ENCODE results near the gene SSR3. TPM values are rescaled to one million over a fixed set of nuclear protein-coding genes. Genes with fewer than 3 reads are reported as not detected.

The SSR3 gene
- total and polyA plus RNA-seq, 9 of the 15 experiments (the other 6 are each of a cell fraction or from before 2014, with no cell fraction given) = 104 to 464 (median 307) TPM

- intact Hi-C loops (cut with micrococcal nuclease) (loop anchor here (1.0 to 2.0 kb wide), 2 partner anchors 23 to 97 kb away; partner anchors contain the start of genes SSR3 and TIPARP), in situ Hi-C loops (cut with MboI) (no loop called here)
- no peak overlapping the region; the same call in 1 of the 2 replicates for H3K4me2 ChIP-seq (ENCODE audit: insufficient read depth, low read length)
- no TSS peak for BruUV-seq (replicated peaks)
- H3K27ac ChIP-seq (ENCODE audit: extremely low read depth, low read depth, low read length) = no peak overlapping the region
- H3K36me3 ChIP-seq (ENCODE audit: control insufficient read depth, insufficient read depth, low read length) = no peaks in the 10 kb centered on the region; the same call in 2 of the 3 replicates
- no peak overlapping the region for H3K4me3 ChIP-seq
- no peaks in the 10 kb centered on the region for H3K9me1 ChIP-seq (ENCODE audit: control insufficient read depth, insufficient read depth, low read length)
- ChIA-PET CTCF (ENCODE audit: low intra/inter-chr PET ratio) (no interaction called here), POLR2A (no interaction called here)
- H4K20me1 ChIP-seq (replicated peaks; ENCODE audit: control insufficient read depth, insufficient read depth, low read length) = no peaks in the 10 kb centered on the region
- H2AFZ ChIP-seq (ENCODE audit: low read depth, low read length) = peak overlapping the region; percentile 76
- H3K9me3 ChIP-seq (replicated peaks; ENCODE audit: control insufficient read depth, insufficient read depth, low read depth, low read length) = no peaks in the 10 kb centered on the region
- peaks cover 3 to 32% of the 10 kb centered on the region in 2 experiments; a peak in 4 of 5 replicates for H3K4me1 ChIP-seq (replicated peaks in 1 of 2; ENCODE audit: control insufficient read depth in 2 of 2, insufficient read depth in 2 of 2, low read length in 2 of 2)
- no peak overlapping the region for H3K9ac ChIP-seq (ENCODE audit: insufficient read depth in 1 of 2, low read depth in 2 of 2, low read length in 2 of 2)
- no peaks in the 10 kb centered on the region for H3K79me2 ChIP-seq (ENCODE audit: control insufficient read depth, insufficient read depth, low read length)
- TF ChIP-seq JUND (IDR thresholded peaks at IDR 0.05; ENCODE audit: borderline replicate concordance, low read depth, low read length) (peak; percentile 8; the same call in 1 of the 2 replicates), JUND (tag; IDR thresholded peaks at IDR 0.05; ENCODE audit: borderline replicate concordance, low read depth, low read length) (no peak), ZEB2 (IDR thresholded peaks at IDR 0.05) (no peak)
- FAIRE-seq (no peak), ATAC-seq (no peak), DNase-seq (ENCODE audit: extremely low read depth in 1 of 4, low spot score in 3 of 4) (peak in 1 of 4 experiments; percentile 51)
- no peaks in the 10 kb centered on the region for H3K27me3 ChIP-seq (ENCODE audit: control insufficient read depth in 2 of 2, insufficient read depth in 2 of 2, low read length in 2 of 2)
These were observed 22.8 kb upstream of the SSR3 start for GRCh38 chr3:156577736-156578135.

GRCh38 chr3:156576651-156577348 is 21.9 kb upstream of the SSR3 start:
- no peak for DNase-seq (ENCODE audit: extremely low read depth in 1 of 4, low spot score in 3 of 4)
- no TSS peak for BruUV-seq (replicated peaks)
- no peaks in the 10 kb centered on the region for H3K9me3 ChIP-seq (replicated peaks; ENCODE audit: control insufficient read depth, insufficient read depth, low read depth, low read length)
- no peaks in the 10 kb centered on the region for H4K20me1 ChIP-seq (replicated peaks; ENCODE audit: control insufficient read depth, insufficient read depth, low read length)
- peaks cover 3 to 32% of the 10 kb centered on the region in 2 experiments; a peak in 4 of 5 replicates for H3K4me1 ChIP-seq (replicated peaks in 1 of 2; ENCODE audit: control insufficient read depth in 2 of 2, insufficient read depth in 2 of 2, low read length in 2 of 2)
- no peak overlapping the region for H3K9ac ChIP-seq (ENCODE audit: insufficient read depth in 1 of 2, low read depth in 2 of 2, low read length in 2 of 2)
- ChIA-PET POLR2A (interaction anchor here (0.8 to 1.0 kb wide), 2 partner anchors 19 to 28 kb away, joined by 3 read pairs; no protein-coding TSS in a partner anchor), CTCF (ENCODE audit: low intra/inter-chr PET ratio) (no interaction called here)
- in situ Hi-C loops (cut with MboI) = no loop called here
- no peak overlapping the region for H3K4me2 ChIP-seq (ENCODE audit: insufficient read depth, low read length)
- intact Hi-C loops (cut with micrococcal nuclease) = loop anchor here (1.0 kb wide), 1 partner anchor 98 kb away; the partner anchor contains the start of gene TIPARP
- no peaks in the 10 kb centered on the region for H3K27me3 ChIP-seq (ENCODE audit: control insufficient read depth in 2 of 2, insufficient read depth in 2 of 2, low read length in 2 of 2)
- H3K36me3 ChIP-seq (ENCODE audit: control insufficient read depth, insufficient read depth, low read length) = no peaks in the 10 kb centered on the region; the same call in 2 of the 3 replicates
- no peak for FAIRE-seq
- ATAC-seq = peak; percentile 50
- whole genome bisulfite sequencing (ENCODE audit: insufficient coverage, low coverage, missing lambda C conversion rate) = 62% methylated on average over 2 of the region's 2 CpGs
- no peak overlapping the region for H3K4me3 ChIP-seq
- no peak overlapping the region for H3K27ac ChIP-seq (ENCODE audit: extremely low read depth, low read depth, low read length)
- no peaks in the 10 kb centered on the region for H3K79me2 ChIP-seq (ENCODE audit: control insufficient read depth, insufficient read depth, low read length)
- no peaks in the 10 kb centered on the region for H3K9me1 ChIP-seq (ENCODE audit: control insufficient read depth, insufficient read depth, low read length)
- 0 out of 2 replicates have a peak overlapping the region, but pooled peaks have one; percentile 20 for H2AFZ ChIP-seq (ENCODE audit: low read depth, low read length)
- TF ChIP-seq CTCF (IDR thresholded peaks at IDR 0.05 in 2 of 3, conservative IDR thresholded peaks at IDR 0.05 in 1 of 3; ENCODE audit: insufficient read depth in 2 of 3, low read depth in 1 of 3, low read length in 3 of 3) (peak in 1 of 3 experiments; percentile 45; a peak in 3 of 6 replicates), DEAF1 (CRISPR knock-in tag; IDR thresholded peaks at IDR 0.05) (0 out of 2 replicates have a peak, but pooled peaks have one; percentile 37)
